Measurements from ENCODE around the gene CC2D1A.

DNA sequence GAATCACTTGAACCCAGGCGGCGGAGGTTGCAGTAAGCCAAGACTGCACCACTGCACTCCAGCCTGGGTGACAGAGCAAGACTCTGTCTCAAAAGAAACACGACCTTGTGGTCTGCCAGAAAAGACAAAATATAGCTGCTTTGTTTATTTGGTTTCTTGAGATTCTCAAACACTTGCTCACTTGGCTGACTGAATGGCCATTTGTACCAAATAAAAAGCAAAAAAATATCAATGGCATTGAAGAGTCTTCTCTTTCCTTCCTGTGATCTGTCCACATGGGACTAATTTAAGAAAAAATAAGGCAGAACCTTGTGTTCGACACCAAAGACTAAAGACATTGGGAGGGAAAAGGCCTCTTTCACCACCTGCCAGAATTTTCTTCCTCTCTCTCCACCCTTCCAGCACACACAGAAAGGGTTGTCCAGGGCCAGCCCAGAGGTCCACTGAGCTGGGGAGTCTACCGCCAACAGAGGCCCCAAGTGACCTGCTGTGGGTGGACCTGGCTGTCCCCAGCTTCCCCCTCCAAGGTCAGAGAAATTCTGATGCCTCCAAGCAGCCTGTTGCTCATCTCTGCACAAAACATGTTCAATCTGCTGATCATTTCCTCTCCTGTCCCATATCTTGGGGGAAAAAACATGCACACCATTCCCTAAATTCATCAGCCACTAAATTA lies 6.0 kb upstream of the CC2D1A start:
- TF ChIP-seq EP300 (IDR thresholded peaks at IDR 0.05; ENCODE audit: low read depth): no peak
- no peak for TF ChIP-seq POLR2A (IDR thresholded peaks at IDR 0.05)
- TF ChIP-seq, protein P1, sequence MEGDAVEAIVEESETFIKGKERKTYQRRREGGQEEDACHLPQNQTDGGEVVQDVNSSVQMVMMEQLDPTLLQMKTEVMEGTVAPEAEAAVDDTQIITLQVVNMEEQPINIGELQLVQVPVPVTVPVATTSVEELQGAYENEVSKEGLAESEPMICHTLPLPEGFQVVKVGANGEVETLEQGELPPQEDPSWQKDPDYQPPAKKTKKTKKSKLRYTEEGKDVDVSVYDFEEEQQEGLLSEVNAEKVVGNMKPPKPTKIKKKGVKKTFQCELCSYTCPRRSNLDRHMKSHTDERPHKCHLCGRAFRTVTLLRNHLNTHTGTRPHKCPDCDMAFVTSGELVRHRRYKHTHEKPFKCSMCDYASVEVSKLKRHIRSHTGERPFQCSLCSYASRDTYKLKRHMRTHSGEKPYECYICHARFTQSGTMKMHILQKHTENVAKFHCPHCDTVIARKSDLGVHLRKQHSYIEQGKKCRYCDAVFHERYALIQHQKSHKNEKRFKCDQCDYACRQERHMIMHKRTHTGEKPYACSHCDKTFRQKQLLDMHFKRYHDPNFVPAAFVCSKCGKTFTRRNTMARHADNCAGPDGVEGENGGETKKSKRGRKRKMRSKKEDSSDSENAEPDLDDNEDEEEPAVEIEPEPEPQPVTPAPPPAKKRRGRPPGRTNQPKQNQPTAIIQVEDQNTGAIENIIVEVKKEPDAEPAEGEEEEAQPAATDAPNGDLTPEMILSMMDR (IDR thresholded peaks at IDR 0.05): no peak
- no peak for TF ChIP-seq POLR2AphosphoS5 (IDR thresholded peaks at IDR 0.05)
